Heart left ventricle (tissue), 13 donors: ENCODE data around the gene ORM2.

ENCODE experiments used
- POLR2A ChIP-seq, 2 donors: fragments of 450-650 bp; IDR thresholded peaks; one replicate each; pipeline ENCODE4 v1.6.1; 2017; ENCODE audit warnings: antibody characterized with exemption in 2 of 2, mild to moderate bottlenecking in 2 of 2, moderate library complexity in 2 of 2
- TF ChIP-seq, protein P1 (sequence below), 12 donors: fragments of 200-600 bp; sonication (generic) in 4 of 12; IDR thresholded peaks; one replicate each; pipeline versions ENCODE4 v1.5.0 to v1.8.0; 2018 to 2022; ENCODE audit warnings: antibody characterized with exemption in 12 of 12, mild to moderate bottlenecking in 5 of 12
- donor health status: ischemic (EF 13 %, LVEDD 7.1; RV severe dilation, severe dysfunction).
- donor health status: DM: no; HTN: yes; CAD: no.
- donor health status: DM: no; HTN: no; CAD: no.
- donor health status: ischemic (EF 25% LVEDD 6.9; RV normal size, moderate dysfunction).
- donor health status: ischemic (EF 25% LVEDD 5.7; RV mildly dilated, moderate dysfunction).
- donor health status: ischemic (EF 35%, LVEDD 5.7; RV mildly dilated, moderate dysfunction).
- donor health status: nonischemic (EF 11% LVEDD 7.7; RV severe dilation, severe dysfunction).
- donor health status: DM: yes; HTN: yes; CAD: no.
- donor health status: PGD.
- donor health status: ischemic (EF 29% LVEDD 5.4; RV normal size, mild dysfunction).
- donor health status: nonischemic (EF 23%, LVEDD 6.1; RV moderate dilation, normal function).

DNA sequence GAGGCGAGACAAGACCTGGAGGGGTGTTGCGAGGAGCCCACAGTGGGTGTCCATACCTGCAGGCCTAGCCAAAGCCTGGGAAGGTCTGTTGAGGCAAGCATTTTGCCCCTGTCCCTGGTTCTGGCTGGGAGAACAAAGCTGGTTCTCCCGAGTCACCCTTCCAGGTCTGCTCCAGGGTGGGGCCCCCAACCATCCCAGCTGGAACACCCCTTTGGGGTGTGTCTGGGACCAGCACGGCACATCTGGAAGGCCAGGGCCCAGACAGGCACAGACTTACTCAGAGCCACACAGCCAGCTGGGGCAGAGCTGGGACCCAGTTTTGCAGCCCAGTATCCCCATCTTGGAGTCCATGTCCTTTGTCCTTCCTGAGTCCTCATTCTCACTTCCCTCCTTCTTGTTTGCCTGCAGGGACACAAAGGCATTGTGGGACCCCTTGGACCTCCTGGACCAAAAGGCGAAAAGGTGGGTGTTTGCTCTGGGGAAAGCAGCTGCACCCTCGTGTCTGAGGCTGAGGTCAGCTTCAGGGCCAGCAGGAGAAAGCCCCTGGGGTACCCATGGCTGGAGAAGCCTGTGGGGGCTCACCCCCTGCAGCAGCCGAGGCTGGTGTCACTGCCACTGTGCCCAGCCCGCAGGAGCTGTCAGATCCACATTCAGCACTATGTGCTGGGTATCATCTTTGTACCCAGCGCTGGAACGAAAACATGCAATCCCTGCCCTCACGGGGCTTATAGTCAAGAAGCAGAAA, 45.2 kb upstream of the ORM2 start:
- TF ChIP-seq, protein P1, sequence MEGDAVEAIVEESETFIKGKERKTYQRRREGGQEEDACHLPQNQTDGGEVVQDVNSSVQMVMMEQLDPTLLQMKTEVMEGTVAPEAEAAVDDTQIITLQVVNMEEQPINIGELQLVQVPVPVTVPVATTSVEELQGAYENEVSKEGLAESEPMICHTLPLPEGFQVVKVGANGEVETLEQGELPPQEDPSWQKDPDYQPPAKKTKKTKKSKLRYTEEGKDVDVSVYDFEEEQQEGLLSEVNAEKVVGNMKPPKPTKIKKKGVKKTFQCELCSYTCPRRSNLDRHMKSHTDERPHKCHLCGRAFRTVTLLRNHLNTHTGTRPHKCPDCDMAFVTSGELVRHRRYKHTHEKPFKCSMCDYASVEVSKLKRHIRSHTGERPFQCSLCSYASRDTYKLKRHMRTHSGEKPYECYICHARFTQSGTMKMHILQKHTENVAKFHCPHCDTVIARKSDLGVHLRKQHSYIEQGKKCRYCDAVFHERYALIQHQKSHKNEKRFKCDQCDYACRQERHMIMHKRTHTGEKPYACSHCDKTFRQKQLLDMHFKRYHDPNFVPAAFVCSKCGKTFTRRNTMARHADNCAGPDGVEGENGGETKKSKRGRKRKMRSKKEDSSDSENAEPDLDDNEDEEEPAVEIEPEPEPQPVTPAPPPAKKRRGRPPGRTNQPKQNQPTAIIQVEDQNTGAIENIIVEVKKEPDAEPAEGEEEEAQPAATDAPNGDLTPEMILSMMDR (IDR thresholded peaks at IDR 0.05): no peak
- TF ChIP-seq POLR2A (IDR thresholded peaks at IDR 0.05): no peak
